IPS DF 6.9 (cell line): Measurements from ENCODE around the gene C1orf210.

Experiments
- DNase-seq: peaks from one replicate; pipeline ENCODE4 v3.0.0-alpha.2; 2013; ENCODE audit warnings: low read depth, low spot score
- H3K27ac ChIP-seq: one replicate; pipeline ENCODE4 v1.5.1; 2013; ENCODE audit warnings: low read length, control low read depth
- H3K27me3 ChIP-seq: 2 replicates; pipeline ENCODE4 v1.6.1; 2013; ENCODE audit warnings: mild to moderate bottlenecking, low read length; ENCODE audit not compliant: control insufficient read depth, insufficient read depth
- H3K36me3 ChIP-seq: 2 replicates; pipeline ENCODE4 v1.6.1; 2013; ENCODE audit warnings: low read length; ENCODE audit not compliant: control insufficient read depth, insufficient read depth
- H3K4me1 ChIP-seq: 2 replicates; pipeline ENCODE4 v1.6.1; 2013; ENCODE audit warnings: low read length; ENCODE audit not compliant: control insufficient read depth, insufficient read depth
- H3K4me3 ChIP-seq: 2 replicates; pipeline ENCODE4 v1.5.1; 2013; ENCODE audit warnings: mild to moderate bottlenecking, low read length
- H3K9me3 ChIP-seq: 2 replicates; pipeline ENCODE4 v1.6.1; 2013; ENCODE audit warnings: low read length, inconsistent platforms; ENCODE audit not compliant: control insufficient read depth, insufficient read depth
- WGBS: extraction: QIAGEN DNeasy Blood & Tissue Kit; methylation state at CpG from one replicate; pipeline ENCODE4 v1.1.7; 2013; ENCODE audit warnings: mixed read lengths, missing lambda C conversion rate; ENCODE audit not compliant: insufficient read length, insufficient coverage; 5-methylcytosine and 5-hydroxymethylcytosine counted together

C1orf210 gene

GRCh38 chr1:43293896-43294760, 8.7 kb upstream of the C1orf210 start:
- Histone ChIP-seq H3K36me3 (no peaks in the 10 kb centered on the region), H3K4me1 (peaks cover 5% of the 10 kb centered on the region; the same call in 1 of the 2 replicates), H3K27me3 (no peaks in the 10 kb centered on the region), H3K4me3 (no peak overlapping the region), H3K27ac (no peak overlapping the region), H3K9me3 (no peaks in the 10 kb centered on the region)
- WGBS = no CpG with 5 or more reads among the region's 7 CpGs
- DNase-seq = no peak

- Histone ChIP-seq H3K27me3 (no peaks in the 10 kb centered on the region), H3K4me3 (no peak overlapping the region), H3K27ac (no peak overlapping the region), H3K36me3 (no peaks in the 10 kb centered on the region), H3K9me3 (no peaks in the 10 kb centered on the region), H3K4me1 (peaks cover 5% of the 10 kb centered on the region; the same call in 1 of the 2 replicates)
- no peak for DNase-seq
- WGBS = no CpG with 5 or more reads among the region's 2 CpGs
Measured at GRCh38 chr1:43293176-43293575, 7.8 kb upstream of the C1orf210 start.

- no peak overlapping the region for H3K27ac ChIP-seq
- H3K4me3 ChIP-seq = no peak overlapping the region
- no CpG with 5 or more reads among the region's 5 CpGs for WGBS
- H3K4me1 ChIP-seq = peaks cover 5% of the 10 kb centered on the region; the same call in 1 of the 2 replicates
- no peaks in the 10 kb centered on the region for H3K27me3 ChIP-seq
- H3K36me3 ChIP-seq = no peaks in the 10 kb centered on the region
- H3K9me3 ChIP-seq = no peaks in the 10 kb centered on the region
- no peak for DNase-seq
Measured at GRCh38 chr1:43292679-43293078, 7.3 kb upstream of the C1orf210 start.

GRCh38 chr1:43292216-43292615, 6.8 kb upstream of the C1orf210 start:
- DNase-seq = no peak
- Histone ChIP-seq H3K27ac (no peak overlapping the region), H3K27me3 (no peaks in the 10 kb centered on the region), H3K4me1 (peaks cover 5% of the 10 kb centered on the region; the same call in 1 of the 2 replicates), H3K9me3 (no peaks in the 10 kb centered on the region), H3K4me3 (no peak overlapping the region), H3K36me3 (no peaks in the 10 kb centered on the region)
- no CpG with 5 or more reads among the region's 7 CpGs for WGBS

GRCh38 chr1:43288785-43289706, 3.7 kb upstream of the C1orf210 start:
- Histone ChIP-seq H3K27me3 (no peaks in the 10 kb centered on the region), H3K4me3 (no peak overlapping the region), H3K9me3 (no peaks in the 10 kb centered on the region), H3K27ac (no peak overlapping the region), H3K4me1 (peaks cover 11% of the 10 kb centered on the region), H3K36me3 (no peaks in the 10 kb centered on the region)
- no CpG with 5 or more reads among the region's 12 CpGs for WGBS
- DNase-seq = no peak

GRCh38 chr1:43288058-43288784, 2.8 kb upstream of the C1orf210 start:
- Histone ChIP-seq H3K27me3 (no peaks in the 10 kb centered on the region), H3K9me3 (no peaks in the 10 kb centered on the region), H3K4me3 (no peak overlapping the region), H3K27ac (no peak overlapping the region), H3K36me3 (no peaks in the 10 kb centered on the region), H3K4me1 (peaks cover 9% of the 10 kb centered on the region)
- no CpG with 5 or more reads among the region's 9 CpGs for whole genome bisulfite sequencing
- no peak for DNase-seq

GRCh38 chr1:43286533-43286932, 1.2 kb upstream of the C1orf210 start:
- no peaks in the 10 kb centered on the region for H3K36me3 ChIP-seq
- no peak for DNase-seq
- no peak overlapping the region for H3K27ac ChIP-seq
- no CpG with 5 or more reads among the region's 5 CpGs for WGBS
- no peaks in the 10 kb centered on the region for H3K27me3 ChIP-seq
- H3K4me1 ChIP-seq = peaks cover 9% of the 10 kb centered on the region
- H3K9me3 ChIP-seq = no peaks in the 10 kb centered on the region
- H3K4me3 ChIP-seq = no peak overlapping the region

GRCh38 chr1:43286115-43286514, 734 bp upstream of the C1orf210 start:
- no peaks in the 10 kb centered on the region for H3K36me3 ChIP-seq
- no peak for DNase-seq
- no peaks in the 10 kb centered on the region for H3K9me3 ChIP-seq
- peaks cover 9% of the 10 kb centered on the region for H3K4me1 ChIP-seq
- no CpG with 5 or more reads among the region's 11 CpGs for WGBS
- H3K27ac ChIP-seq = no peak overlapping the region
- H3K4me3 ChIP-seq = no peak overlapping the region
- H3K27me3 ChIP-seq = no peaks in the 10 kb centered on the region

GRCh38 chr1:43284546-43285110, 753 bp downstream of the C1orf210 start:
- Histone ChIP-seq H3K27me3 (no peaks in the 10 kb centered on the region), H3K9me3 (no peaks in the 10 kb centered on the region), H3K36me3 (no peaks in the 10 kb centered on the region), H3K27ac (no peak overlapping the region), H3K4me1 (peaks cover 9% of the 10 kb centered on the region), H3K4me3 (no peak overlapping the region)
- whole genome bisulfite sequencing = no CpG with 5 or more reads among the region's 12 CpGs
- DNase-seq = no peak

- no peaks in the 10 kb centered on the region for H3K9me3 ChIP-seq
- H3K27ac ChIP-seq = no peak overlapping the region
- no peaks in the 10 kb centered on the region for H3K27me3 ChIP-seq
- peaks cover 9% of the 10 kb centered on the region for H3K4me1 ChIP-seq
- H3K4me3 ChIP-seq = no peak overlapping the region
- no peaks in the 10 kb centered on the region for H3K36me3 ChIP-seq
- DNase-seq = no peak
- no CpG with 5 or more reads among the region's 3 CpGs for WGBS
Measured at GRCh38 chr1:43284065-43284464, 1.3 kb downstream of the C1orf210 start.
